ENCODE measurements around the gene TAPBP. TPM values are rescaled to one million over a fixed set of nuclear protein-coding genes. Genes with fewer than 3 reads are reported as not detected.

The TAPBP gene
- total and polyA plus RNA-seq, 9 of the 15 experiments (the other 6 are each of a cell fraction or from before 2014, with no cell fraction given): 5.6 to 74.0 (median 22.3) TPM

GRCh38 chr6:33344701-33345697 is 31.1 kb upstream of the TAPBP start (continued):
- TF ChIP-seq ZNF217 (CRISPR knock-in tag; IDR thresholded peaks at IDR 0.05) (no peak), ZNF644 (tag; IDR thresholded peaks at IDR 0.05; ENCODE audit: low read depth) (0 out of 2 replicates have a peak, but pooled peaks have one; percentile 16), TAF9B (IDR thresholded peaks at IDR 0.05; ENCODE audit: partially characterized antibody) (no peak), SAP30 (IDR thresholded peaks at IDR 0.05; ENCODE audit: borderline replicate concordance, insufficient read depth, low read depth, low read length, poor library complexity, severe bottlenecking) (no peak), DIDO1 (tag; IDR thresholded peaks at IDR 0.05; ENCODE audit: low read depth) (no peak), PRMT5 (CRISPR knock-in tag; IDR thresholded peaks at IDR 0.05) (no peak), MEF2D (tag; conservative IDR thresholded peaks at IDR 0.05; ENCODE audit: low read depth) (no peak), ZBTB26 (CRISPR knock-in tag; IDR thresholded peaks at IDR 0.05) (no peak), CBFB (CRISPR knock-in tag; IDR thresholded peaks at IDR 0.05) (peak; percentile 95), SP1 (CRISPR knock-in tag; IDR thresholded peaks at IDR 0.05) (peak; percentile 54; the same call in 1 of the 2 replicates), ZNF133 (CRISPR knock-in tag; IDR thresholded peaks at IDR 0.05) (no peak), FOXM1 (IDR thresholded peaks at IDR 0.05; ENCODE audit: low read depth) (0 out of 2 replicates have a peak, but pooled peaks have one; percentile 35), FOXM1 (CRISPR knock-in tag; IDR thresholded peaks at IDR 0.05; ENCODE audit: low read depth) (no peak), SRSF7 (optimal IDR thresholded peaks at IDR 0.05; ENCODE audit: low read depth, low read length) (no peak), CEBPZ (IDR thresholded peaks at IDR 0.05; ENCODE audit: borderline replicate concordance, low read depth, low read length) (no peak), SIX5 (IDR thresholded peaks at IDR 0.05; ENCODE audit: borderline replicate concordance in 1 of 2, insufficient read depth in 1 of 2, low read depth in 1 of 2, low read length in 2 of 2) (no peak), RBFOX2 (IDR thresholded peaks at IDR 0.05; ENCODE audit: low read depth, low read length) (no peak)

Measured in K562 (cell line).